A673 (cell line): Measurements from ENCODE around the gene DNLZ. TPM values are rescaled to one million over a fixed set of nuclear protein-coding genes. Genes with fewer than 3 reads are reported as not detected.

Experiments used
- BruUV-seq: library from RNA; stranded (reverse); fragments of 400-500 nt; replicated peaks from 2 replicates; lab custom pipeline; 2021; lab: Mats Ljungman, UMichigan
- CTCF ChIA-PET: fragments of 300-600 bp; sonication (Branson Sonifier 250); formaldehyde crosslinking; loops from one replicate; lab custom pipeline; 2022; ENCODE audit warnings: antibody characterized with exemption; lab: Charles Lee
- POLR2A ChIA-PET: fragments of 300-600 bp; sonication (Branson Sonifier 250); formaldehyde crosslinking; loops from one replicate; lab custom pipeline; 2022; ENCODE audit warnings: antibody characterized with exemption; ENCODE audit not compliant: low non-redundant PET; lab: Charles Lee
- DNase-seq: peaks from one replicate; pipeline ENCODE4 v3.0.0-alpha.2; 2015; ENCODE audit warnings: low spot score
- H3K27ac ChIP-seq: fragments of 200-600 bp; sonication (generic); 2 replicates; pipeline ENCODE4 v1.5.1; 2016; ENCODE audit warnings: mixed run types, low read depth, mild to moderate bottlenecking, mixed read lengths, antibody characterized with exemption, low read length; ENCODE audit not compliant: poor library complexity, severe bottlenecking
- H3K27me3 ChIP-seq: fragments of 200-600 bp; sonication (generic); replicated peaks from 2 replicates; pipeline ENCODE4 v1.6.1; 2017; ENCODE audit warnings: mixed run types, low read depth, mild to moderate bottlenecking, mixed read lengths, antibody characterized with exemption, low read length; ENCODE audit not compliant: insufficient read depth, poor library complexity
- H3K36me3 ChIP-seq: fragments of 200-600 bp; sonication (generic); 2 replicates; pipeline ENCODE4 v1.6.1; 2016; ENCODE audit warnings: mixed run types, mild to moderate bottlenecking, mixed read lengths, antibody characterized with exemption, low read length; ENCODE audit not compliant: insufficient read depth, poor library complexity, severe bottlenecking
- H3K4me1 ChIP-seq: fragments of 200-600 bp; sonication (generic); 2 replicates; pipeline ENCODE4 v1.6.1; 2017; ENCODE audit warnings: mixed run types, mild to moderate bottlenecking, mixed read lengths, antibody characterized with exemption, low read length; ENCODE audit not compliant: insufficient read depth, poor library complexity, severe bottlenecking
- H3K4me3 ChIP-seq: fragments of 200-600 bp; sonication (generic); 2 replicates; pipeline ENCODE4 v1.5.1; 2016; ENCODE audit warnings: low read depth, mixed run types, mild to moderate bottlenecking, mixed read lengths, low read length; ENCODE audit not compliant: poor library complexity, severe bottlenecking
- H3K9me3 ChIP-seq: fragments of 200-600 bp; sonication (generic); 2 replicates; pipeline ENCODE4 v1.6.1; 2016; ENCODE audit warnings: mixed run types, low read depth, mild to moderate bottlenecking, mixed read lengths, antibody characterized with exemption, low read length; ENCODE audit not compliant: poor library complexity, severe bottlenecking
- EZH2 ChIP-seq: fragments of 200-600 bp; sonication (generic); IDR thresholded peaks from 2 replicates; pipeline ENCODE4 v1.6.1; 2017; ENCODE audit warnings: borderline replicate concordance, low read depth, mild to moderate bottlenecking, mixed read lengths, antibody characterized with exemption, low read length; ENCODE audit not compliant: poor library complexity, severe bottlenecking
- intact Hi-C: fragments of 100-400 bp; cut with micrococcal nuclease; formaldehyde crosslinking; loops from one replicate; pipeline ENCODE4 v1.10.0; 2022; ENCODE audit not compliant: unreplicated experiment
- total RNA-seq: library from RNA; stranded (reverse); gene quantifications from 2 replicates; pipeline ENCODE4 v1.2.3, GENCODE V29; 2021
- TF ChIP-seq, protein P1 (sequence below): fragments of 300-800, 200-600 bp; sonication (generic); conservative IDR thresholded peaks from 2 replicates; pipeline ENCODE4 v1.5.1; 2017; ENCODE audit warnings: low read depth, mild to moderate bottlenecking, antibody characterized with exemption, low read length, moderate library complexity, mixed read lengths

The DNLZ gene
- total RNA-seq, 1 experiment from 2014 or later: 37.3 TPM

DNA sequence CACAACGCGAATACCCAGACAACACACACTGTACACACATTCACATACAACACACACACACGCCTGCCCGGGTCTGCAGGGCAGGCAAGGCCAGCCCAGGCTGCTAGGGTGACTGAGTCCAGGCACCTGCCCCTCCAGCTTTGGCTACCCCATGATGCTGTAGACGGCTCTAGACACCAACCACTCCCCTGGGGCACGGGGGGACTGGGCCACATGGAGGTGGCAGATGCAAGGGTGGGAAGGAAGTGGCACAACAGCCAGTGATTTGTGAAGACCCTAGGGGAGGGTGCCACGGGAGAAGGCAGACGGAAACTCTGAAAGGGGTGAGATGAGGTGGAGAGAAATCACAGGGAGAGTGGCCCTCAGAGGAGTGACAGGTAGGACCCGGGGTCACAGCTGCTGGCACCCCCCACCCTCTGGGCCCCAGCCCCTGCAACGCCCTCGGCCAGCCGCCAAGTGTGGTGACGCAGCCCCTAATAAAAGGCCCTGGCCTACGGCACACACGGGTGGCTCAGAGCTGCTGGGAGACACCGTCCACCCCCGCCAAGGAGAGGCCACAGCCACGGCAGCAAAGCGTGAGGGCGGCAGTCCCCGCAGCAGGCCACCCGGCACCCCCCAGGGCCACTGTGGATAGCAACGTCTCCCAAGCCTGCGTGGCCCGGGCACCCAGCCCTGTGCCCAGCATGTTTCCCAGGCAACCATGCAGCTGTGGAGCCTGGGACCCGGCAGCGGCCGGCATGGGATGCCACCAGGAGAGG lies 53.1 kb downstream of the DNLZ start:
- no peaks in the 10 kb centered on the region for H3K27me3 ChIP-seq
- no peak for DNase-seq
- H3K4me1 ChIP-seq: peaks cover 16% of the 10 kb centered on the region
- H3K9me3 ChIP-seq: peaks cover 11% of the 10 kb centered on the region
- ChIA-PET CTCF (no interaction called here), POLR2A (no interaction called here)
- no peak overlapping the region for H3K27ac ChIP-seq
- intact Hi-C loops: no loop called here
- no TSS peak for BruUV-seq
- H3K36me3 ChIP-seq: no peaks in the 10 kb centered on the region
- no peak overlapping the region for H3K4me3 ChIP-seq
- TF ChIP-seq EZH2: no peak
- TF ChIP-seq, protein P1, sequence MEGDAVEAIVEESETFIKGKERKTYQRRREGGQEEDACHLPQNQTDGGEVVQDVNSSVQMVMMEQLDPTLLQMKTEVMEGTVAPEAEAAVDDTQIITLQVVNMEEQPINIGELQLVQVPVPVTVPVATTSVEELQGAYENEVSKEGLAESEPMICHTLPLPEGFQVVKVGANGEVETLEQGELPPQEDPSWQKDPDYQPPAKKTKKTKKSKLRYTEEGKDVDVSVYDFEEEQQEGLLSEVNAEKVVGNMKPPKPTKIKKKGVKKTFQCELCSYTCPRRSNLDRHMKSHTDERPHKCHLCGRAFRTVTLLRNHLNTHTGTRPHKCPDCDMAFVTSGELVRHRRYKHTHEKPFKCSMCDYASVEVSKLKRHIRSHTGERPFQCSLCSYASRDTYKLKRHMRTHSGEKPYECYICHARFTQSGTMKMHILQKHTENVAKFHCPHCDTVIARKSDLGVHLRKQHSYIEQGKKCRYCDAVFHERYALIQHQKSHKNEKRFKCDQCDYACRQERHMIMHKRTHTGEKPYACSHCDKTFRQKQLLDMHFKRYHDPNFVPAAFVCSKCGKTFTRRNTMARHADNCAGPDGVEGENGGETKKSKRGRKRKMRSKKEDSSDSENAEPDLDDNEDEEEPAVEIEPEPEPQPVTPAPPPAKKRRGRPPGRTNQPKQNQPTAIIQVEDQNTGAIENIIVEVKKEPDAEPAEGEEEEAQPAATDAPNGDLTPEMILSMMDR: no peak

DNA sequence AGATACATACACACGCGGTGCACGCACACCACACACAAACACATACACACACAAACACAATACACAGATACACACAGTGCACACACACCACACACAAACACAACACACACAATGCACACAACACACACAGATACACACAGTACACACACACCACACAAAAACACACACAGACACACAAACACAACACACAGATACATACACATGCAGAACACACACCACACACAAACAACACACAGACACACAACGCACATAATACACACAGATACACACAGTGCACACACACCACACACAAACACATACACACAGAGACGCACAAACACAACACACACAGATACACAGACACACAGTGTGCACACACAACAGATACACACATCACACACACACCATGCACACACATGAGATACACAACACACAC lies 53.7 kb downstream of the DNLZ start:
- Histone ChIP-seq H3K4me1 (peaks cover 16% of the 10 kb centered on the region), H3K9me3 (peaks cover 5% of the 10 kb centered on the region), H3K36me3 (no peaks in the 10 kb centered on the region), H3K27me3 (no peaks in the 10 kb centered on the region), H3K27ac (no peak overlapping the region), H3K4me3 (no peak overlapping the region)
- TF ChIP-seq, protein P1: no peak
- no peak for TF ChIP-seq EZH2
- BruUV-seq: no TSS peak
- CTCF ChIA-PET: no interaction called here
- intact Hi-C loops: no loop called here
- DNase-seq: no peak
- POLR2A ChIA-PET: no interaction called here

Other genes starting within 250 kb of the DNLZ start
- 44.7 and 48.4 TPM in 2 replicates for gene TMEM250, start 244.9 kb downstream of the DNLZ start, total RNA-seq
- gene LHX3, start 158.6 kb downstream of the DNLZ start, total RNA-seq: 0.11 TPM in 1 of 2 replicates, not detected in the other
- gene QSOX2, start 117.9 kb downstream of the DNLZ start, total RNA-seq: 38.0 and 43.7 TPM in 2 replicates
- gene CCDC187, start 59.6 kb downstream of the DNLZ start, total RNA-seq: not detected in 2 replicates
- 36.4 and 48.5 TPM in 2 replicates for gene GPSM1, start 36.2 kb downstream of the DNLZ start, total RNA-seq
- gene CARD9, start 9.9 kb upstream of the DNLZ start, total RNA-seq: 4.8 and 5.4 TPM in 2 replicates
- gene SNAPC4, start 36.4 kb upstream of the DNLZ start, total RNA-seq: 22.9 and 24.8 TPM in 2 replicates
- gene ENTR1, start 46.9 kb upstream of the DNLZ start, total RNA-seq: 135 and 146 TPM in 2 replicates
- 84.1 and 94.8 TPM in 2 replicates for gene PMPCA, start 46.9 kb upstream of the DNLZ start, total RNA-seq
- gene INPP5E, start 76.1 kb upstream of the DNLZ start, total RNA-seq: 26.2 and 27.7 TPM in 2 replicates
- 72.9 and 73.7 TPM in 2 replicates for gene SEC16A, start 119.3 kb upstream of the DNLZ start, total RNA-seq
- 37.2 and 50.2 TPM in 2 replicates for gene NOTCH1, start 182.3 kb upstream of the DNLZ start, total RNA-seq